Activated CD4-positive, alpha-beta T cell treated with anti-CD3 and anti-CD28 coated beads, Interleukin-2, amount 10 ng/mL, durations not matched to agents 7 days and 5 days (primary cell): ENCODE results near the gene FBN3. TPM values are rescaled to one million over a fixed set of nuclear protein-coding genes. Genes with fewer than 3 reads are reported as not detected.
"Not testable (repeated sequence)": the region's sequence is repeated elsewhere in the genome, so short reads cannot be mapped to it uniquely, and the experiment has no call there.

Experiments
- CTCF ChIA-PET: fragments of 350-600 bp; sonication (Branson Sonifier 250); formaldehyde crosslinking; loops from one replicate; lab custom pipeline; 2021; ENCODE audit warnings: antibody characterized with exemption; lab: Charles Lee
- POLR2A ChIA-PET: fragments of 350-600 bp; sonication (Branson Sonifier 250); formaldehyde crosslinking; loops from one replicate; lab custom pipeline; 2021; ENCODE audit warnings: antibody characterized with exemption; lab: Charles Lee
- DNase-seq: peaks from one replicate; pipeline ENCODE4 v3.0.0-alpha.2; 2020
- H3K27ac Mint-ChIP-seq: one replicate; pipeline ENCODE4 v1.8.0; 2021; ENCODE audit warnings: mild to moderate bottlenecking, moderate library complexity, mixed read lengths
- H3K27me3 Mint-ChIP-seq: one replicate; pipeline ENCODE4 v1.8.0; 2021; ENCODE audit warnings: mixed read lengths
- H3K36me3 Mint-ChIP-seq: one replicate; pipeline ENCODE4 v1.8.0; 2021; ENCODE audit warnings: low read depth, mixed read lengths
- H3K4me1 Mint-ChIP-seq: one replicate; pipeline ENCODE4 v1.8.0; 2021; ENCODE audit warnings: mixed read lengths
- H3K4me3 Mint-ChIP-seq: one replicate; pipeline ENCODE4 v1.8.0; 2021; ENCODE audit warnings: mild to moderate bottlenecking, moderate library complexity, mixed read lengths
- H3K9me3 Mint-ChIP-seq: one replicate; pipeline ENCODE4 v1.8.0; 2021; ENCODE audit warnings: mixed read lengths
- total RNA-seq, 2 experiments: library from RNA; stranded (reverse); gene quantifications; one replicate each; pipeline ENCODE4 v1.2.3, GENCODE V29; 2021

Gene FBN3
- total RNA-seq, 2 experiments from 2014 or later: not detected

GRCh38 chr19:8045872-8046568 lies 103.4 kb downstream of the FBN3 start:
- Mint-ChIP-seq H3K27ac (no peak overlapping the region), H3K27me3 (peaks cover 3% of the 10 kb centered on the region), H3K4me3 (no peak overlapping the region), H3K36me3 (no peaks in the 10 kb centered on the region), H3K9me3 (no peaks in the 10 kb centered on the region), H3K4me1 (peaks cover 12% of the 10 kb centered on the region)
- ChIA-PET CTCF (no interaction called here), POLR2A (interaction anchor here (0.6 kb wide), 1 partner anchor 523 kb away, joined by 4 read pairs; no protein-coding TSS in a partner anchor)
- DNase-seq: no peak

- no peaks in the 10 kb centered on the region for H3K9me3 Mint-ChIP-seq
- ChIA-PET POLR2A (no interaction called here), CTCF (interaction anchor here (1.2 kb wide), 1 partner anchor 25 kb away, joined by 3 read pairs; no protein-coding TSS in a partner anchor)
- peaks cover 1% of the 10 kb centered on the region for H3K27me3 Mint-ChIP-seq
- H3K4me3 Mint-ChIP-seq: no peak overlapping the region
- no peak overlapping the region for H3K27ac Mint-ChIP-seq
- peaks cover 5% of the 10 kb centered on the region for H3K4me1 Mint-ChIP-seq
- H3K36me3 Mint-ChIP-seq: no peaks in the 10 kb centered on the region
- no peak for DNase-seq
Observed at GRCh38 chr19:8044018-8044417, 105.4 kb downstream of the FBN3 start.

- DNase-seq: no peak
- CTCF ChIA-PET: no interaction called here
- no peak overlapping the region for H3K4me3 Mint-ChIP-seq
- peaks cover 1% of the 10 kb centered on the region for H3K27me3 Mint-ChIP-seq
- peaks cover 5% of the 10 kb centered on the region for H3K4me1 Mint-ChIP-seq
- no peak overlapping the region for H3K27ac Mint-ChIP-seq
- no peaks in the 10 kb centered on the region for H3K36me3 Mint-ChIP-seq
- POLR2A ChIA-PET: no interaction called here
- H3K9me3 Mint-ChIP-seq: no peaks in the 10 kb centered on the region
Observed at GRCh38 chr19:8042900-8043299, 106.5 kb downstream of the FBN3 start.

GRCh38 chr19:8041531-8041931 lies 107.9 kb downstream of the FBN3 start:
- ChIA-PET POLR2A (no interaction called here), CTCF (no interaction called here)
- H3K27me3 Mint-ChIP-seq: no peaks in the 10 kb centered on the region
- H3K4me3 Mint-ChIP-seq: no peak overlapping the region
- no peaks in the 10 kb centered on the region for H3K9me3 Mint-ChIP-seq
- H3K27ac Mint-ChIP-seq: no peak overlapping the region
- no peak for DNase-seq
- H3K4me1 Mint-ChIP-seq: no peaks in the 10 kb centered on the region
- no peaks in the 10 kb centered on the region for H3K36me3 Mint-ChIP-seq

- Mint-ChIP-seq H3K27ac (no peak overlapping the region), H3K36me3 (no peaks in the 10 kb centered on the region), H3K9me3 (no peaks in the 10 kb centered on the region), H3K4me1 (no peaks in the 10 kb centered on the region), H3K4me3 (no peak overlapping the region), H3K27me3 (peaks cover 3% of the 10 kb centered on the region)
- DNase-seq: no peak
- POLR2A ChIA-PET: no interaction called here
- CTCF ChIA-PET: no interaction called here
Observed at GRCh38 chr19:8039231-8039630, 110.2 kb downstream of the FBN3 start.

- H3K4me3 Mint-ChIP-seq: no peak overlapping the region
- H3K4me1 Mint-ChIP-seq: no peaks in the 10 kb centered on the region
- no peaks in the 10 kb centered on the region for H3K36me3 Mint-ChIP-seq
- no peaks in the 10 kb centered on the region for H3K9me3 Mint-ChIP-seq
- ChIA-PET POLR2A (no interaction called here), CTCF (no interaction called here)
- DNase-seq: no peak
- H3K27me3 Mint-ChIP-seq: peaks cover 3% of the 10 kb centered on the region
- H3K27ac Mint-ChIP-seq: no peak overlapping the region
Observed at GRCh38 chr19:8038815-8039214, 110.6 kb downstream of the FBN3 start.

- ChIA-PET CTCF (interaction anchor here (0.6 kb wide), 1 partner anchor 139 kb away, joined by 3 read pairs; no protein-coding TSS in a partner anchor), POLR2A (interaction anchor here (0.6 kb wide), 1 partner anchor 63 kb away, joined by 5 read pairs; no protein-coding TSS in a partner anchor)
- no peaks in the 10 kb centered on the region for H3K9me3 Mint-ChIP-seq
- peaks cover 8% of the 10 kb centered on the region for H3K27me3 Mint-ChIP-seq
- peak overlapping the region; percentile 33 for H3K27ac Mint-ChIP-seq
- no peaks in the 10 kb centered on the region for H3K36me3 Mint-ChIP-seq
- H3K4me1 Mint-ChIP-seq: no peaks in the 10 kb centered on the region
- H3K4me3 Mint-ChIP-seq: no peak overlapping the region
- DNase-seq: no peak
Observed at GRCh38 chr19:8036434-8037099, 112.8 kb downstream of the FBN3 start.

- ChIA-PET POLR2A (no interaction called here), CTCF (interaction anchor here (0.6 kb wide), 1 partner anchor 209 kb away, joined by 5 read pairs; no protein-coding TSS in a partner anchor)
- Mint-ChIP-seq H3K4me3 (no peak overlapping the region), H3K36me3 (no peaks in the 10 kb centered on the region), H3K9me3 (no peaks in the 10 kb centered on the region), H3K27ac (no peak overlapping the region), H3K27me3 (peaks cover 8% of the 10 kb centered on the region), H3K4me1 (no peaks in the 10 kb centered on the region)
- DNase-seq: no peak
Observed at GRCh38 chr19:8034178-8034525, 115.2 kb downstream of the FBN3 start.

- CTCF ChIA-PET: interaction anchor here (0.6 kb wide), 1 partner anchor 210 kb away, joined by 5 read pairs; no protein-coding TSS in a partner anchor
- H3K4me1 Mint-ChIP-seq, H3K9me3 Mint-ChIP-seq, DNase-seq, H3K27ac Mint-ChIP-seq, POLR2A ChIA-PET, H3K36me3 Mint-ChIP-seq, H3K27me3 Mint-ChIP-seq, H3K4me3 Mint-ChIP-seq: not testable (repeated sequence)
Observed at GRCh38 chr19:8033287-8034177, 115.9 kb downstream of the FBN3 start.

- POLR2A ChIA-PET: no interaction called here
- CTCF ChIA-PET: interaction anchor here (0.7 kb wide), 1 partner anchor 208 kb away, joined by 3 read pairs; no protein-coding TSS in a partner anchor
Observed at GRCh38 chr19:8030960-8031359, 118.4 kb downstream of the FBN3 start.

GRCh38 chr19:8028951-8029491 lies 120.4 kb downstream of the FBN3 start:
- DNase-seq: no peak
- ChIA-PET CTCF (interaction anchor here (0.6 kb wide), 1 partner anchor 23 kb away, joined by 4 read pairs; no protein-coding TSS in a partner anchor), POLR2A (no interaction called here)
- H3K36me3 Mint-ChIP-seq: no peaks in the 10 kb centered on the region
- no peak overlapping the region for H3K4me3 Mint-ChIP-seq
- no peak overlapping the region for H3K27ac Mint-ChIP-seq
- H3K4me1 Mint-ChIP-seq: no peaks in the 10 kb centered on the region
- H3K9me3 Mint-ChIP-seq: no peaks in the 10 kb centered on the region
- peaks cover 5% of the 10 kb centered on the region for H3K27me3 Mint-ChIP-seq

More at GRCh38 chr19:8030960-8031359, 118.4 kb downstream of the FBN3 start:
- Mint-ChIP-seq H3K9me3 (no peaks in the 10 kb centered on the region), H3K4me1 (no peaks in the 10 kb centered on the region), H3K27me3 (peaks cover 5% of the 10 kb centered on the region), H3K27ac (no peak overlapping the region), H3K36me3 (no peaks in the 10 kb centered on the region), H3K4me3 (no peak overlapping the region)
- no peak for DNase-seq

- ChIA-PET CTCF (interaction anchor here (0.7 to 1.2 kb wide), 2 partner anchors 23 to 235 kb away, joined by 3 read pairs; no protein-coding TSS in a partner anchor), POLR2A (no interaction called here)
- Mint-ChIP-seq H3K36me3 (no peaks in the 10 kb centered on the region), H3K27ac (no peak overlapping the region), H3K4me3 (no peak overlapping the region), H3K9me3 (no peaks in the 10 kb centered on the region), H3K27me3 (no peaks in the 10 kb centered on the region), H3K4me1 (no peaks in the 10 kb centered on the region)
- DNase-seq: no peak
Observed at GRCh38 chr19:8025316-8025715, 124.1 kb downstream of the FBN3 start.
